HG03457 (cell line): ENCODE measurements around the gene AP2A2.

Source experiments
- ATAC-seq: cut with Tn5 transposase; IDR thresholded peaks from one replicate; pipeline ENCODE4 v1.9.1; 2021; ENCODE audit warnings: moderate number of reproducible peaks; ENCODE audit not compliant: unreplicated experiment

AP2A2 gene

DNA sequence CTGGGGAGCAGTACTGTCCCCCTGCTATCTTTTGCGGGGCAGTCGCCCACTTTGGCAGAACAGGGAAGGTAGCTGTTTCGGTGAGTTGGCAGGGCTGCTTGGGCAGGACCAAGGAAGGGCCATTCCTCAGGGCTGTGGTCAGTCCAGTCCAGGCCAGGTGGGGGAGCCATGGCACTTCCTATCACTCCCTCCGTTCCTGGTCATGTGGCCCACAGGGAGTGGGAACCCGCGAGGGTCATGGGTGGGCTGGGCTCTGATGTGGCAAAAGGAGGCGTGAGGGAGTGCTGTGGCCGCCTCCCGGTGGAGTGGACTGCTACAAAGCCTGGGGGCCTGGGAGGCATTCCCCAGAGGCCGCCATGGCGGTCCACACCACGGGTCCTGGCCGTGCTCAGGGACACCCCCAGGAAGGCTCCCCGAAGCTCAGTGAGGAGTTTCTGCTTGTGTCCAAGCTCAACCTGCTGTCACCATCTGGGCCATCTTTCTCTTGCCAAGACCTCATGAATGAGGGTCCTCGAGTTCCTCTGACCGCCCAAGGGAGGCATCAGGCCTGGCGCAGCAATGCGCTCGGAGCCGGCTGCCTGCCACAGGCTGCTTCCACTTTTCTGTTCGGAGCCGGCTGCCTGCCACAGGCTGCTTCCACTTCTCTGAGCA is 27.0 kb upstream of the AP2A2 start:
- ATAC-seq: no peak

DNA sequence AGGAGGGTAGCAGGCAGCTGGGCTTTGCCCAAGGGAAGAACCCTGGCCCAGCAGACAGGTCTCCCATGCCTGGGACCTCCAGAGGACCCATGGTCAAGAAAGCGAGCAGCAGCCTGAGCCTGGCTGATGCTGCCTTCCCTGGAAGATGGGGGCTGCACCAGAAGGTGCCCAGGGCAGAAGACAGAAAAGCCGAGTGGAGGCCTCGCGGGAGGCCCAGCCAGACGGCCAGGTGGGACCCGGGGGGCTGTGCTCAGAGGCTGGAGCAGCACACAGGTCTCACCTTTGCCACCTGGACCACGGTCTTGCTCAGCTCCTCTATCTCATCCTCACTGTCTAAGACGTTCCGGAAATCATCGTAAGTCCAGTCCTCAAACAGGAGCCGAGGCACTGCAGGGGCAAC is 25.9 kb upstream of the AP2A2 start:
- ATAC-seq: no peak

DNA sequence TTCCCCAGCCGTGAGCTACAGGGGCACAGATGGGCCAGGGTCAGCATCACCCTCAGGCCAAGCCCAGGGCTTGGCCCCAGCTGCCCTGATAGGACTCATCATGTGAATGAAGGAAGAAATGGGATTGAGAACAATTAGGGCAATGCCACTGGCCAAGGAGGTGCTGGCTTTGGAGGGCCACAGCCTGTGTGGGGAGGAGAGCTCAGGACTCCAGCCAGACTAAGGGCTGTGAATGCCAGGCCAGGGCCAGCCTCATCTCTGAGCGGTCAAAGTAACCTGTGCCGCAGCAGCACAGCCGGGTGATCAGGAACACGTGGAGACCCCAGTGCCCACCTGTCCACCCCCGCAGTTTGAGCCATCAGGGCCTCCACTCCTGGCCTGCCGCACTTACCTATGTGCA is 25.1 kb upstream of the AP2A2 start:
- no peak for ATAC-seq

DNA sequence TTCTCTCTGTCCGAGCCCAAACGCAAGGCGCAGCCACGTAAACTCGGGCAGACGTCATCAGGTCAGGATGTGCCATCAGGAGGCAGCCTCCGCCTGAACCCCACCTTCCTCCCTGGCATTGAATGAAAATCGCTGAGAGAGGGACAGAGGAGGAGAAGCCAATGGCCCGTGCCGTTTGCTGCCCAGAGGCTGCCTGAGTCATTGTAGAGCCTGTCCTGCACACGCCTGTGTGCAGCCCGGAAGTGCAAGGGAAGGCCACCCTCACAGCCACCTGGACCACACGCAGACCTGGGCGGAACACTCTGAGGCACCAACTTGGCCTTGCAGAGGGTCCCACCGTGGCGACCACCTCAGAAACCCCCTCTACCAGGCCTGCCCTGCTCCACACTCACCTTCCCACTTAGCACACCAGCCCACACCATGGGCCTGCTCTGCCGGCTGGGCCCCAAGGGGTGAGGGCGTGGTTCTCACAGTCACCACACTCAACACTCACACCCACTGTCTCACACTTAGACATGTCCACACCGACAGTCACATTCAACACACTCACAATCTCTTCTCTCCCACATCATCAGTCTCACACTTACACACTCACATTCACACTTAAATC is 24.1 kb upstream of the AP2A2 start:
- ATAC-seq: no peak

DNA sequence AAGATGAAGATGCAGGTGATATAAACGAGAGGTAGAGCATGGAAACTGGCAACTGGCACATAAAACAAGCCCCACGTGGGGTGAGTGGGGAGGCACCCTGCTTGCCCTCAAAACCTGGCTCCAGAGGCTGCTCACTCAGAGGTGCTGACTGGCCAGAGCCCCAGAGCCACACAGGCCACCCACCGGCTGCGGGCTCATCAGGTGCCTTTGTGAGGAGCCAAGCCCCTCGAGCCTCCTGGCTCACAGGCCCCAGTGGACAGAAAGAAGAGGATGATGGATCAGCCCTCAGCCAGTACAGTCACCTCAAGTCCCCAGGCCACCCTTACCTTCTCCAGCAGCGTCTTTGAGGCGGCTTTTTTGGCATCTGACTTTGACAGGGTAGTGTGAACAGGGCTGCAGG is 21.3 kb upstream of the AP2A2 start:
- no peak for ATAC-seq

DNA sequence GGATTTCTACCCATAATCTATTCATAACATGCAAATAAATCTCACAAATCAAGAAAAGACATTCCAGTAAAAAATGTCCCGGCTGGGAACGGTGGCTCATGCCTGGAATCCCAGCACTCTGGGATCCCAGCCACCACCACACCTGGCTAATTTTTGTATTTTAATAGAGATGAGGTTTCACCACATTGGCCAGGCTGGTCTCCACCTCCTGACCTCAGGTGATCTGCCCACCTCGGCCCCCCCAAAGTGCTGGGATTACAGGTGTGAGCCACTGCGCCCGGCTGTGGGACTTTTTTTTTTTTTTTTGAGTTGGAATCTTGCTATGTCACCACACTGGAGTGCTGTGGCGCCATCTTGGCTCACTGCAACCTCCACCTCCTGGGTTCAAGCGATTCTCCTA is 19.7 kb upstream of the AP2A2 start:
- ATAC-seq: no peak

DNA sequence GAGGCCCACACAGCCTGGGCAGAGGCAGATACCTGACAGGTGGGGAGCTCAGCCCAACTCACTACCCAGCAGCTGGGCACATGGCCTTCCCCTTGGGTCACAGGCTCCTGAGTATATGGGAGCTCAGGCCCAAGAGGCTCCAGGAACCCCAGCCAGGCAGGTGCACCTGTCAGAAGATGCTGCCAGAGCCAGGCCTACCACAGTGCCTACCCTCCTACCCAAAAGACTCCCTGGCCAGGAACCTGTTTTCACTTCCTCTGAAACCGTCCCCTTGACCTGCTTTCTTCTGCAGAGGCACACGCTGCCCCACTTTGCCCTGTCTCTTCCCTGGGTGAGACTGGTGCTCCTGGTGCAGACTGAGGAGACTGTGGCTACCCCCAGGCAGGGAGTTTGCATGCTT is 18.0 kb upstream of the AP2A2 start:
- ATAC-seq: no peak

DNA sequence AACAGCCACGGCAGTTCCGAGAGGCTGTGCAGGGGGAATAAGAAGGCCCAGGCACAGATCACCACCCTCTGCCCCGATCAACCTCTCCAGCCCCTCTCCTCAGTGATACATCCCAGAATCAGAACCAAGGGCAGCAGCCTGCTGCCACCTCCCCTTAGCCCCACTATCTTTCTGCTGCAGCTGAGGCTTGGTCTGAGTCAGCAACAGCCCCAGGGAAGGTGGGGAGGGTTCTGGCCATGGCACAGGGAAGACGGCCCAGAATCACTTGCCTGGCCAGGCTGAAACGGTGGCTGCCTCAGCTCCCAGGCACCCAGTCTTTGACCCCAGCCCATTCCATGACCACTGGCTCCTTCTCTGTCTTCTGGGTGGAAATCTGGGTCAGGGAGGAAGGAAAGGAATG is 17.4 kb upstream of the AP2A2 start:
- ATAC-seq: no peak

DNA sequence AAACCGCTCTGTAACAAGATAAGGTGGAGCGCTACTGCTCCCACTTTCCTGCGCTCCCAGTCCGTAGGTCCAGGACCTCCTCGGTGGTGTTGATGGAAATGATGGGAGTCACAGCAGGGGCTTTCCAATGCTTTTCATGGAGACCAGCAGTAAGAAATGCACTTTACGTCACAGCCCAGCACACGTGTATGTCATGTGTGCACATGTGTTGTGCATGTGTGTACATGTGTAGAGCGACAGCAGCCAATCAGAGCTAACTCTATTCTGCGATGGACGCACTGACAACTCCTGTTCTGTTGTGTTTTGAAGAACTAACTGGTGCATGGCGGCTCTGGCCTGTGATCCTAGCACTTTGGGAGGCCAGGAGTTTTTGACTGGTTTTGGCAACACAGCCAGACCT is 16.3 kb upstream of the AP2A2 start:
- no peak for ATAC-seq

DNA sequence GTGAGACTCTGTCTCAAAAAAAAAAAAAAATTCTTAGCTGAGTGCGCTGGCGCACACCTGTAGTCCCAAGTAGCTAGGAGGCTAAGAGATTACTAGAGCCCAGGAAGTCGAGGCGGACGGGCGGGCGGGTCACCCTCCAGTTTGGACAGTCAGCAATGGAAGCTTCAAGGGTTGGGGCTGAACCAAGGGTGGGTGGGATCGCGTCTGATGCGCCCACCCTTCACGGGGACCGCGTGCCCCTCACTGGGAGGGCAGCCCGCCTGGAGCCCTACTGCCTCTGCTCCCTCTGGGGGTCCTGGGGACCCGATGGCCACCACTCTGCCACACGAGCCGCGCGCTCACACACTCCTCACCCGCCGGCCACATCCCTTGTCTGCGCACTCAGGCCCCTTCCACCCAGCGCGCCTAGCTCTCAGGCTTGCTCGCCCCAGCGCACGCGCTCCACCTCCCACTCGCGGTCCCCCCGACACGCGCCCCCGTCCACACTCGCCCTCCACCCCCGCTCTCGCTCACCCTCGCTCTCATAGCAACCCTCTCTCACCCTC is 15.6 kb upstream of the AP2A2 start:
- ATAC-seq: peak; percentile 17

DNA sequence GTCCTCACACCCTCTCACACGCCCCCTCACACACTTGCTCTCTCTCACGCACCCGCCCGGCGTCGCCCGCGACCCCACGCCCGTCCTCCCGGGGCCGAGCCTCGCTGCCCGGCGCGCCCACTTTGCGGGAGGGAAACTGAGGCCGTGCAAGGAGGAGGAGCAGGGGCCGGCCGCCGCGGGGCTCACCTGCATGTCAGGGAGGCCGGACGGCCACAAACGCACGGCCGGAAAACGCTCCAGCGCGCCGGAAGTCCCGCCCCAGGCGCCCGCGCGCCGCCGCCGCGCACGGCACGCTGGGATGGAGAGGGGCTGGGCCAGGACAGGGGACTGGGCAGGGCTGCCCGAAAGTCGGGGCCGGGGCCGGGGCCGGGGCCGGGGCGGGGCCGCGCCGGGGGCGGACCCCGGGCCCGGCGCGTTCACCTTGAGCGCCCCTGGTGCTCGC is 15.1 kb upstream of the AP2A2 start, which contains the start of gene CHID1:
Gene CHID1, minus strand, starts transcription at position 222 of the 442 bp plus-strand sequence. CDS start 5,994 bp downstream, outside the sequence.
- ATAC-seq: peak; percentile 78

DNA sequence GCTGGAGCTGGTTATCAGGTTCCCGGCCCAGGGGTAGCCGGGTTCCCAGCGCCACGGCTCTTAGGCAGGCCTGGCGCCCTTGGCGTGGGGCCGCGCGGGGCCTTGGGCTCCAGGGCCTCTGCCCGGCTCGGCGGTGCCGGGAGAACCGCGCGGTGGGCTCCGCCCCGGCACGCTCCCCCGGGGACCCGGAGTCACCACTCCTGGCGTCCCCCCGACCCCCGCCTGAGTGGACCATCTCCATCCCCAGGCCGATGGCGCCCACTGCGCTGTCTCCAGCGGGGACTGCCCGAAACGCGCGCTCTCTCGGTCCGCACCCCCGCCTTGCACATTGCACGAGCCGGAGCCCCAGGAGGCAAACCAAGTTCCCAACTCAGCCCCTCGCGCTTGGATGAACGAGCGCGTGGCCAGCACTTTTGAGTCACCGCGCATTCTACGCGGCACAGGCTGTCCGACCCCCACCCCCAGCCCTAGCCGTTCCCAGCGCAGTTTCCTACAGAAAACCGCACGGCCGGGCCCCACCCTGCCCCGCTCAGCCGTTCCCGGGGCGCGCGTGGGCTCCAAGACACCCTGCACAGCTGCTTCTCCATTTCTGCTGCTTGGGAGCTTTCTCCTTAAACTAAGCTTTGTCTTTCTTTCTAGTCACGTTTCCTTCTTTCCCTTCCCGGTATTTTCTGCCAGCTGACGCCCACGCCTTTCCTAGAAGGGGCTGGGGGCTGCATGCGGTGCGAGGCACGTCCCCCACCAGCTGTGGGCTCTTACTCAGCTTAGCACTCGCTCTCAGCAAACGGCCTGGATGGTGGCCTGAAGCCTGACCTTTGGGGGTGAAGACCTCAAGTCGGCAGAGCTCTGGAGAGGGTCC is 14.4 kb upstream of the AP2A2 start:
- peak; percentile 15 for ATAC-seq

DNA sequence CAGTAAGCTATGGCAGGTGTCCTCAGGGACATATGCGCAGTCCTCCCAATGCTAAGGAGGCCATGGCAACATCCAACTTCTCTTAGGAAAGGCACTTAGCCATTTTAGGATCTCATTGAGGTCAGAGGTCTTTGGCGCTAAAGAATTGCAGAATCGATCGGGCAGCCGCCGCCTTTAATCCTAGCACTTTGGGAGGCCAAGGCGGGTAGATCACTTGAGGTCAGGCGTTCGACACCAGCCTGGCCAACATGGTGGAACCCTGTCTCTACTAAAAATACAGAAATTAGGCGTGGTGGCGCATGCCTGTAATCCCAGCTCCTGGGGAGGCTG is 13.8 kb upstream of the AP2A2 start:
- ATAC-seq: no peak

DNA sequence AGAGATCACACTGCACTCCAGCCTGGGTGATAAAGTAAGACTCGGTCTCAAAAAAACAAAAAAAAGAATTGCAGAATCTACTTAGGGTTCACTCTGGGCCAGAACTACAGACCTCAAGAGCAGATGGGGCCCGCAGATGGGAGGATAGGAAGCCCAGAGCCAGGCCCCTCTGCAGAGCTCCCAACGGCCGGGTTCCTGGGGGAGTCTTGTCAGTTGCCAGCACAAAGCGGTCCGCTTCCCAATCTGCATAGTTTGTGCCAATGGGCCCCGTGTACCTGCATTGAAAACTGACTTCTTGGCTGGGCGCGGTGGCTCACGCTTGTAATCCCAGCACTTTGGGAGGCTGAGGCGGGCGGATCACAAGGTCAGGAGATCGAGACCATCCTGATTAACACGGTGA is 13.4 kb upstream of the AP2A2 start:
- no peak for ATAC-seq

DNA sequence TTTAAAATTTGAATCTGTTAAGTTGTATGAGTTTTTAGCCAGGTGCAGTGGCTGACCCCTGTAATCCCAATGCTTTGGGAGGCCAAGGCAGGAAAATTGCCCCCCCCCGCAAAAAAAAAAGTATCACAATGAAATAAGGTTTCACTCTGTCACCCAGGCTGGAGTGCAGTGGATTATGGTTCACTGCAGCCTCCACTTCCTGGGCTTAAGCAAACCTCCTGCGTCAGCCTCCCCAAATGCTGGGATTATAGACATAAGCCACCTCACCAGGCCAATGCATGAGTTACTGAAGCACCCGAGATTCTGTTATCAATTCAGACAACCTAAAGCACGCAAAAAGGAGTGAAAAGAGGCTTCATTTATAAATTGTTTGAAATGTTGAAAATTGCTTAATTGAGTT is 12.6 kb upstream of the AP2A2 start:
- ATAC-seq: no peak

DNA sequence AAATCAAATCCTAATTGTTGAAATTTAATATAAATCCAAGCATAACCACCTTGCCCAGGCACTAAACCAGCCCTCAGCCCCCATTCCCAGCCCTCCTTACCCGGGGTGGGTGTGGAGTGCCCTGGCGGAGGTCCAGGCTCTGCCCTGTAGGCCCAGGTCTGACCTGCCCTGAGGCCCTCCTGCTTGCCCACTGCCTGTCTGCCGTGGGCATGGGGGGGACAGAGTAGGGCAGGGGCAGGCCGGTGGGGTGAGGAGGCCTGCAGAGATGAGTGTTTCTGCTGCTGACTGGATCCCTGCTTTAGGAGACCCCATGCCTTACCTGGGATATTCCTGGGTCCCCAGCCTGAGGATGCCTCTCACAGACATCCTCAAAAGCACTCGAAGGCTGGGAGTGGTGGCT is 11.5 kb upstream of the AP2A2 start:
- ATAC-seq: no peak

DNA sequence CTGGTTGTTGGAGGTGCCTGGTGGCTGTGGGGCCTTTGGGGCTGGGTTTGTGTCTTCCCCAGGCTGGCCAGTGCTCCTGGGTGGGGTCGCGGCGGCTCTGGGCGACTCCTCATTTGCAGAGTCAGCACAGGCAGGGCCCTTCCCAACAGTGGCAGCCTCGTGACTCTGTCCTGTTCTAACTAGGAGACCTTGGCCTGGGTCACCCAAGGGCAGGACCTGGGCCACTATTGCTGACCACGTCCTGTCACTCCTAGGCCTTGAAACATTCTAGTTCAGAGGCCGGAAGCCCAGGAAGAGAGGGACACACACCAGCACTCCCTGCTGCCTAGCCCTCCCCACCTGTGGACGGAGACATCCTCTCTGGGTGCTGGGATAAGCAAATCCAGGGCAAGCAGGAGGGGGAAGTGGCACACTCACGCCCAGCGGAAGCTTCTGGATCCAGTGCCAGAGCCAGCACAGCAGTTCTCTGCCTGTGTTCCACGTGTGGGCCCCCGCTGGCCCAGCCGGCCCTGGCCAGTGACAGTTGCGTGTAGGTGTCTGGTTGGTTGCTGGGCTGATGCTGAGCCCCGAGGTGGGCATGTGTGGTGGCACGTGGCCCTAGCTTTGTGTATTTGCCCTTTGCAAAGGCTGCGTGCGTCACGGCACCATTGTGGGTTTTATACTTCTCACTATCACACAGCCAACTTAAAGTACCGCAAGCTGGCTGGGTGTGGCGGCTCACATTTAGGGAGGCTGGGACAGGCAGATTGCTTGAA is 10.7 kb upstream of the AP2A2 start:
- ATAC-seq: no peak

DNA sequence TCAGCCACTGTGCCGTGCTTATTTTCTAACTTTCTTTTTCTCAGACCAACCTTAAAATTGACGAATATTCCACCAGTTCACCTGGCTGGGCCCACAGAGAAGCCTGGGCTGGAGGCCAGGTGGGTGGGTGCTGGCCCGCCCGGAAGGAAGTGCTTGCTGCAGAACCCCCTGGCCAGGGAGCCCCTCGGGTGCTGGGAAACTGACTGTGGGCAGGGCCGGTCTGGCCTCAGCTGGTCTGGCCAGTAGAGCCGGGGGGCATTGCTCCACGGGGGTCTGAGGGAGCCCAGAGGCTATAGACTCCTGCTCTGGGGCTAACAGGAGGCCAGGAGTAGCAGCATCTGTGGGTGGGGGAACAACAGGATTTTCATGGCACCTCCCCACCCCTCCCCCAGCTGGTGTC is 8.2 kb upstream of the AP2A2 start:
- no peak for ATAC-seq

DNA sequence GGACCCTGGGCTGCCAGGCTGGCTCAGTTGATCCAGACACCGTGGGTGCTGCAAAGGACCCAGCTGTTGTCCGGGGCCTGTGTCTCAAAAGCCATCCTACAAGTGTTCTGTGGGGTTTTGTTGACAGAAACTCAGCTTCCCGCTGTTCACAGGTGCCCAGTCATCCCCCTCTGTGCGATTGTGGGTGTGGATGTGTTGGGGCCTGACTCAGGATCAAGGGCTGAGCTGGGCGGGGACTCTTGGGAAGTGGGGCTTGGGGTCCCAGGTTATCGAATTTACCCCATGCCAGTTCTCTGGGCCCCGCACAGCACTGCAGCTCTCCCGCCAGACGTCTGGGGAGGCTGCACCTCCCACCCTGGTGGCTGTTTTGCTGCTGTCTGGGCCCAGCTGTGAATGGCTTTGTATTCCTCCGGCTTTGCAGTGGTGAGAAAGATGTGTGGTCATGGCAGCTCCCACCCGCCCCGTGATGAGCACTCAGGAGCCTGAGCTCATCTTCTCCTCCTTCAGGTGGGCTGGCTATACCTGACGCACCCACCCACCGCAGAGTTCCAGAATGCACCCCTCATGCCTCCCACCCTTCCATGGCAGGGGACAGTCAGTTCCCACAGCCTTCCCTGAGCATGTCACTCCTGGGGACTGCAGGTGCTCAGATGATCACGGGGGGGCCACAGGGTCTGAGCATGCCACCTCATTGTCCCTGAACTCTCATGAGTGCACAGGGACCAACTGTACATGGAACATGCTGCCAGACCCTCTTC is 3.6 kb upstream of the AP2A2 start:
- ATAC-seq: no peak

DNA sequence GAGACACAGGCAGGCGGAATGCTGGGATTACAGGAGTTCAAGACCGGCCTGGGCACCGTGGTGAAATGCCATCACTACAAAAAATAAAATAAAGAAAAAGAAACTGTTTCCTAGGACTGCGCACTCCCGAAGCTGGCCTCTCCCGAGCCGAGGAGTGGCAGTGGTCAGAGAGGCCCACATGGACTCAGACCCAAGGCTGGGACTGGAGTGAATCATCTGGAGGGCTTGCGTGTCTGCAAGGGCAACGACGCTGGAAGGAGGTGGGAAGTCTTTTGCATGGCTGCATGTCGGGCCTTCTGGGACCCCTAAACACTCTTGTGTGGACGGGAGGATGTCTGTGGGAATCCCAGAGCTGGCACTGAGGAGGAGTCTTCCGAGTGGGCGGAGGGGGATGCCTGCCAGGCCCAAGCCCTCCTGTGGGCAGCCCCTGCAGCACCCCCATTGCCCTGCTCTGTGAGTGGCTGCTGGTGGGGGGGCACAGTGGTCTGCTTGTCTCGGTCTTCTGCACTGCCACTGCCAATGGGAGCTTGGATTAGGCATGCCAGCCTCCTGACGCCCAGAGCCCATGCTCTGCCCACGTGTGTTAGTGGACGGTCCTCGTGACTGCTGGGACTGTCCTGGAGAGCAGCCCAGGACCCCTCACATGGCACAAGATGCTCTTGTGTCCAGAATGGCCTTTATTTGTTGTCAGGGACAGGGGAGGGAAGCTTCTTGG is 1.8 kb upstream of the AP2A2 start:
- no peak for ATAC-seq
